Activated effector memory CD4-positive, alpha-beta T cell treated with anti-CD3 and anti-CD28 coated beads, Interleukin-2, amount 50 U/mL, for 16 hours (primary cell): Measurements from ENCODE around the gene FTO.

ENCODE experiments used
- DNase-seq: peaks from one replicate; pipeline ENCODE4 v3.0.0-alpha.2; 2020

The FTO gene

DNA sequence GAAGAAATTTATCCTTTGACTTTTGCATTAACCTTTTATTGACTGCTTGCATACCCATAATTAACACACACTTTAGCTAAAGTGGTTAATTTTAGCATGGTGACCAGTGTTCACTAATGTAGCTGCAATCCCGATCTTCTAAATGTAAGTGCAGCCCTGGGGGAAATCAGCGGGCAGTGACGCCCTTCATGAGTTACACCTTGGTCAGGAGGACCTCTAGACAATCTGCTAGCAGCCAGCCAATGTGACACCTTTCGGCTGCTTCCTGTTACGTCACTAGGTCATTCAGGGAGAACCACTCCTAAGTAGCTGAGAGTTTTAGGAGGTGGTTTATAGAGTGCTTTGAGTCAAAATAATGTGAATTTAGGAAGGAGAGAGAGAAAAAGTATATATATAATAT lies 402.1 kb downstream of the FTO start:
- DNase-seq, result no peak

DNA sequence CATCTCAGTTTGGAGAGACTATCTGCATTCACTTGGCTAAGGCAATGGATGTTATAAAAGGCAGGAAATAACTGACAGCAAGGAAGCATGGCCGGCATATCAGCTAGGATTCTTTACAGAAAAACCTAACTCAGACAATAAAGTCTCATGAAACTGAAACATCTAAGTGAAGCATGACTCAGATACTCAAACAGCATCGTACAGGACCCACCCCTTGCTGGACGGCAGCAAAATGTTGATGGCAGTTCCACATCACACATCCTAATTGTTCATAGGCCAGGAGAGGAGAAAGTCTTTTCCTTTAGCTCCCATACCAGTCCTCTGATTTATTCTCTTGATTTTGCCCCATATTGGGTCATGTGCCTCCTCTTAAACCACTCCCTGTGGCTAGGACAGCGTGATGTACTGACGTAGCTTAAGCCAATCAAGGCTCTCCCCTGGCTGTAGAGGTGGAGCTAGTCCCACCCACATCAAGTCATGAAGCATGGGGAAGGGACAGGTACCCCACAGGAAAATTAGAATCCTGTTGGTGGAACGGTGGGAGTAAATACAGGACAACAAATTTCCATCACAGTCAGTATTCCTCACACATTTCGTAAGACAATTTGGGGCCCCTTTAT lies 403.7 kb downstream of the FTO start:
- no peak for DNase-seq

DNA sequence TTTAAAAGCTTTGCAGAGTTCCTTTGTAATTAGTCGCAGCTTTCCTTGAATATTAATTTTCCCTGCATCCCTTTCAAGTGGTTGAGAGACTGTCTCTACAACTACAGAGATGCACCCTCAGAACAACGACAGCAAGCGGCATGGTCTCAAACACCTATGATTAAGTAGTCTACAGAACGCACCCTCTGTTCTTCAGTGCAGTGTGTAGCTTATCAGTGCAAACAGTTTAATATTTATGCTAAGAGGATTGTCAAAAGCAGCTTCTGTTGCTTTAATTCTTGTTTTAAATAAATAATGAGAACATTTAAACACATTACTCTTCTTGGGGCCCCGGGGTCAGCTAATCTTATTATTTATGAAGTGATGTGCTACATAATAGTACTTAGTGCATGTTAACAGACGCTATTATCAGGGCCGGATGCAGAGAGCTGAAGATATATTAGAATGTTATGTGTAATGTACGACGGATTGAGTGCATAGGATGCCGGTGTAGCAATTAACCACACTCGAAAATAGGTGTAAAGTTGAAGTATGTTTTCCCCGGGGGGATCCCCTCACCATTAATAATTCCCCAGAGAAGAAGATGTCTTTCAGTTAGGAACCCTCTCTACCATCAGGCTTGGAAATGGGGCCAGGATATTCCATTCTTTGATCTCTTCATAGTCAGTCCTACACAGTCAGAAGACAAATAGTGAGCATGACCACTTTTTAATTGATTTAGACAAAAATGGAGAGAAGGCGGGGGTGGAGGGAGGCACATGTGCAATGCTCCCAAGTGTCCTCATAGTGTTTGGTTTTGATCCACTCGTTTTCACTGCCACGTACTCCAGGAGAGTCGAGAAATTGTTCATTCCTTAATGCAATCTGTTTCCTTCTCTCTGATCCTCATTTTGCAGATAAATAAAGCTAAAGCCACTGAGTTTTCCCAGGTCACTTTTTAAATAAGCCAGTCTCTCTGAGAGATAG lies 406.3 kb downstream of the FTO start:
- no peak for DNase-seq

DNA sequence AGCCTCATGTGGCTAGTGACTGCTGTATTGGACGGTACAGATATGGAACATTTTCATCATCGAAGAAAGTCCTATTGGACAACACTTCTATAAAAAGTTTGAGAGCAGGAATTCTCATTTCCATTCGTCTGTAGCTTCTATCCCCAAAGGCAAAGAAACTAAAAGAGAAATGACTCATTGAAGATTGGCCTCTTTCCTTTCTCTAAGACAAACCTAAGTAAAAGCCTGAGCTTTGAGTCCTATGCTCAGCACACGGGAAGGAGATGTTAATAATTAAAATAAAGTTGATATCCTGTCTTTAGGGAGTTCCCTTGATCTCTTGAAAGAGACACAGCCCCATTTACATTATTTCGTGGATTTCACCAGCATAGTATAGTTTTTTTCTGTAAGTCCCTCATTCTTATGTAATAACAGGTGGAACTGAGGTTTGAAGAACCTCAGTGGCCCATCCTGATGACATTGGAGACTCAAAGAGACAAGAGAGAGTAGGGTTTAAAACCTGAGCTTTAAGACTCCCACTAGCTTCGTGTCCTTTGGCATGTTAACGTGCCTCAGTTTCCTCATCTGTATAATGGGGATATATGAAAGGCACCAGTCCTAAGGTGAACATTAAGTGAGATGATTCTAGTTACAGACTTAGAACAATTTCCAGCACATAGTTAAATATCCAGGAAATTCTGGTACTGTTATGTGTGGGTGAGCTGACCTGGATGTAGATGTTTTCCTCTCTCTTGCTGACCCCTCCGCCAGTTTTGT lies 408.7 kb downstream of the FTO start:
- DNase-seq, result no peak

DNA sequence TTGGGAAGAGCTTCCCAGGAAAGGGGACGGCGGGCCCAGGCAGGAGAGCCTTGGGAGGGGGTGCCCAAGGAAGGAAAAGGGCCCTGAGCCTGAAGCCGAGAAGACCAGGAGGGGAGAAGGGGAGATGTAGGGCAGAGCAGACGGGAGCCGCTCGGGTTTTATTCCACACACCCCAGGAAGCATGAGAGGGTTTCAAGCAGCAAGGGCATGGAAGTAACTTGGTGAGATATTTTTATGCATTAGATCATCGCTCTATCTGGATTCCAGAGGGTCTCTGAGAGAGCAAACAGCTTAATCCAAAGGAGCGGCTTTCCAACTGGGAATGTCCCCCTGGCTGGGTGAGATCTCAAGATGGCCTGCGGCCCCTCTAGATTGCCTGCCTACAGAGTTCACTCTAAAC lies 411.6 kb downstream of the FTO start:
- DNase-seq, result no peak

DNA sequence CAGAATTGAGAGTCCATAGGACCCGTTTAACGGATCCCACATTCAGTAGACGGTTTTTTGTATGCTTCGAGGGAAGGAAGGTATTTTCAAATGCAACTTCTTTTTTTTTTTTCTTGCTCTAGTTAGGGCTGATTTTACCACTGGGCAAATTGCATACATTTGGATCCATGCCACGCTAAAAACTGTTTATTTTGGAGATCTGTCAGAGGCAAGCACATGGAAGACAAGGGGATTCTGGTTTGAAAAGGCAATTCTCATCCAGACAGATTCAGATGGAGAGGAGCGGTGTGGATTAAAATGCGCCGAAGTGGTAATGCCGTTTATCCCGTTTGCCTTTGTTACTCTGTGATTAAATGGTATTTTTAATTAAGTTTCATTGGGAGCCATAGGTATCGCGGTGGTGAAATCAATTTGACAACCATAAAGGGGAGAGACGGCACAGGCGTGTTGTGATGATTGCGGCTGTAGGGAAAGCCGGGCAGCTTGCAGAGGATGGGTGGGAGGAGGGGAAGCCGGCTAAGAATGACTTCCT lies 412.2 kb downstream of the FTO start:
- no peak for DNase-seq

DNA sequence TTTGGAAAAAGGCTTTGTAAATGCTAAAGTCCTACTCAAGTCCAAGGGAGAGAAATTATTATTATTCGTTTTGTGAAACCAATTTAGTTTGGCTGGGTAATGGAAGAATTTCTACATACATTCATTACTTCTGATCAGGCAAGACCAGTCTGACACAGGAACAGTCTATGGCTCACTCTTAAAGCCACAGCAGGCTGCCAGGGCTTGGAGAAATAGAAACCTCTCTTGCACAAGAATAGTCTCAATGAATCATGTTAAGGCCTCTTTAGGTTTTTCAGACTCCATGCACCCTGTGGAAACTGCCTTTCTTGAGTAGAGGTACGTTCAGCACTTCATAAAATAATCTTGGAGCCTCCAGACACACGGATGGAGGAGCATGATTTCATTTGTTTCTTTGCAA lies 414.9 kb downstream of the FTO start:
- DNase-seq, result no peak

DNA sequence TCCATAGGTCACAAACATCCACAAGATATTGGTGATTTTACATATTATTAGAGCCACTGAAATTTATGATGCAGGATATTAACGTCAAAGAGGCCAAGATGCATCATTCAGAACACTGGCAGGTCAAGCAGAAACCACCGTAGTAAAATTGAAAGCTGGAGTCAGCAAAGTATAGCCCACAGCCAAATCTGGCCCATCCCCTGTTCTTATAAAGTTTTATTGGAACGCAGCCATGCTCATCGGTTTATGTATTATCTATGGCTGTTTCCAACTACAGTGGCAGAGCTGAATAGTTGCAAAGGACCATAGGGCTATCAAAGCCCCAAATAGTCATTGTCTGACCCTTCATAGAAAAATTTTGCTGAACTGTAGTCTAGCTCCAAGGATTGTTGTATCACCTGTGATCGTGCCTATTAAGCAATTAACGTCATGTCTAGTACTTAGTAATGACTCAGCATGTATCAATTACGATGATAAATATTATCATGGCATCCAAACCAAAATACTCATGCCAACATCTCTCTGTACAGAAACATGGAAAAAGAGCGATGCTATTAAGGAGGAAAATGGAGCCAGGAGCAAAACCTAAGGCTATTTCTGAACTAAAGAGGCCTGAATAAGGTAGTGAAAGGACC lies 417.0 kb downstream of the FTO start:
- DNase-seq, result no peak

DNA sequence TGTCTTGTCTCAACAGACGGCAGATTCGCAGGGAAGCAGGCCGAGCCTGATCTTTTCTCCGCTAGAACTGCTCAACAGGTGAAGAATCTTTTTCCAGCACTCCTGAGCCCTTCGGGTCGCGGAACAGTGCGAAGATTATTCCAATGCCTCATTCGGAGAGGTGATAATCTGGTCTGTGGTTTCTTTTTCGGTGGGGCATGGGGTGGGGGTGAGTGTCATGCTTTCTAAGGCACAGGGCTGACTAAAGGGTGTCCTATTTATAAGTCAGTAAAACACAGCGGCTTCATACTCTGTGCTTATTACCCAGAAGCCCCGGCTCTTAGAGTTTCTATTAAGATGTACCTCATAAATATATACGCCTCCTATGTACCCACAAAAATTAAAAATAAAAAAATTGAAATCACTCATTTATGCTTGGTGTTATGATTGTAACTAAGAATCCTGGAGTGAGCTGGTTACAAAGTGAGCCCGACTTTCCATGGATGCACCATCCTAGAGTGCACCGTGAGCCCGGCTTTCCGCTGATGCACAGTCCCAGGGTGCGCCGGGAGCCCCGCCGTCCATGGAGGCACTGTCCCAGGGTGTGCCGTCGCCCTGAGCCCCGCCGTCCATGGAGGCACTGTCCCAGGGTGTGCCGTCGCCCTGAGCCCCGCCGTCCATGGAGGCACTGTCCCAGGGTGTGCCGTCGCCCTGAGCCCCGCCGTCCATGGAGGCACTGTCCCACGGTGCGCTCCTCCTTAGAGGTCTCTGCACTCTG lies 417.8 kb downstream of the FTO start:
- DNase-seq, result no peak

DNA sequence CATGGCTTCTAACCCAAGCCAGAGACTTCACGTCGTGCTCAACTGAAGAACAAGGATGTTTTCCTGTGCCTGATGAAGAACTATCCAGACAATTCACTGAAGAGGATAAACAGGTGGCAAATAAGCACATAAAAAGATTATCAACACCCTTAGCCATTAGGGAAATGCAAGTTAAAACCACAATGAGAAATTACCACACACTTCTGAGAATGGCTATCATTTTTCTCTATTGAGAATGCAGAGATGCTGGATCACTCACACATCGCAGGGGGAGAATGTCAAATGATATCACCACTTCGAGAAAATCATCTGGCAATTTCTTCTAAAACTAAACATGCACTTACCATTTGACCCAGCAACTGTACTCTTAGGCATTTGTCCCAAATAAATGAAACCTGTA lies 419.8 kb downstream of the FTO start:
- no peak for DNase-seq

DNA sequence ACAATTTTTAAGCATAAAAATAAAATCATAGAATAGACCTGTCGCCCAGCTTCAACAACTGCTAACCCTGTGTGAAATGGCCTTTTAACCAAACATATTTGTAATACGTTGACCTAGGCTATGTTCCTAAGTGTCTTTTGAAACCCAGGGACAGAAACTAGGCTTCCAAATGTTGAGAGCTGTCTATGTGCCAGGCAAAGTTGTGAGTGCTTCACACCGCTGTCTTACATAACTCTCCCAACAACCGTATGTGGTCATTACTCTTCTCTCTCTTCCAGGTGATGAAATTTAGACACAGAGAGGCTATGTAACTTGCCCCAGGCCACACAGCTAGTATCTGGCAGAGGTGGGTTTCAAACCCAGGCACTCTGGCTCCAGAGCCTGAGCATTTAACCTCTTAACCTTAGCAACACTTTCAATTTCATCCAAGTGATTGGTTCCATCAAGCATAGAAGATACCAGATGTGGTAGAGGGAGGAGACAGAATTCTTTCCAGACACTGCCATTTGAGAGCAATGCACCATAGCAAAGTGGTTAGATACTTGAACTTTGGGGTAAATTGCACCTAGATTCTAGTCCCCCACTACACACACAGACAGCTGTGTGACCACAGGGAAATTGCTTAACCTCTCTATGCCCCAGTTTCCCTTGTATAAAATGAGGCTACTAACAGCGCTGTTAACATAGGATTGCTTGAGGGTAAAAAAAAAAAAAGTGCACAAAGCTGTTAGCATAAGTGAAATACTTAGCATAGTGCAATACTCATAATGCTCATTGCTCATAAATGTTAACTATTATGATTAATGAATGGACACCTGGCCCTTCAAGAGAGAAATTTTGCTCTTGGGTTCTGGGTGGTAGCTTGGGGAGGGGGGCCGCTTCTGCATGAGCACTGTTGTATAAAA lies 422.0 kb downstream of the FTO start:
- no peak for DNase-seq

DNA sequence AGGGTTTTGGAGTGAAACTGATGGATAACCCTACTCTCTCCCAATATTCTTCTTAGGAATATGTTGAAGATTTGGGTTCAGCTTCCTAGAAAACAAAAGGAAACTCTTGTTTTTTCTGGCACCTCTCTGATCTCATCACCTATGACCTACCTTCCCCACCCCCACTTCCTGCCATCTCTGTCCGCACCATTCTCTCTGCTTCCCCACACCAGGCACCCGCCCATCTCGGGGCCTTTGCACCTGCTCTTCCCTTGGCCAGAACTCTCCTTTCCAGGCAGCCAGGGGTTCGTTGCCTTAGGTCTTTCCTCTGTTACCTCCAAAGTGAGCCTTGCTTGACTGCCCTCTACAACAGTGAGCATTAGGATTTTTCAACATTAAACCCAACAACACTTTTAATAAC lies 423.0 kb downstream of the FTO start:
- no peak for DNase-seq

DNA sequence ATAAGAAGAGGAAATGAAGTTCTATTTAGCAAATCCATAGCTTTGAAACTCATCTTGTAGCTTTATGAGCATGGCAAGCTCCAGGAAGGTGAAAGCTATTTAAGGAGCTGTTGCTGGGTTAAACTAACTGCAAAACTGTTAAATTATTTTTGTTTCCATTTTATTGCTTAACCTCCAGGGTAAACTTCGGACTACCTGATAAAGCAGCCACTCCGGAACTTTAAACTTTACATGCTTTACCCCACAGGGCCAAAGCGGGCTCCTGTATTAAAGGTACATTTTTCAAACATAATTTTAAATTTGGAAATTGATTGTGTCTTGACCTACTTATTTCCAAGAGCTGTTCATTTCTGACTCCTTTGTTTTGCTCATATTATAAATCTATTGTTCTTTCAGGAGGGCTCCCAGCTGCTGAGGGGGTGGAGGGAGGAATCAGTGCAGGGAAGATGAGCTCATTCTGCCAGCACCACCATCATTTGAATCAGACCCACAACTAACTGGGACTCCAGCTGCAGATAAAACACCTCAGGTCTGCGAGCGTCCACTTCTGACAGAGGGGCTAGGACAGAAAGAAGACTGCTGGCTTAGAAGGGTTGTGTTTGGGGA lies 424.8 kb downstream of the FTO start:
- DNase-seq, result no peak

DNA sequence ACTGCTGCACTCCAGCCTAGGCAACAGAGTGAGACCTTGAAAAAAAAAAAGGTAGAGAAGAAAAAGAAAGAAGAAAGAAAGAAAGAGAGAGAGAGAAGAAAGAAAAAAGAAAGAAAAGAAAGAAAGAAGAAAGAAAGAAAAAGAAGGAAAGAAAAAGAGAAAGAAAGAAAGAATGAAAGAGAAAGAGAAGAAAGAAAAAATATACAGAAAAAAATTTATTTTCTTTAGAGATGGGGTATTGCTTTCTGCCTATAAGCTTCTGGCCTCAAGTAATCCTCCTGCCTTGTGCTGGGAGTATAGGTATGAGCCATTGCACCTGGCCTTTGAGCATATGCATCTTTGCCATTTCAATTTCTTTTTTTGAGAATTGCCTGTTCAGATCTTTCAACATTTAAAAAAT lies 425.9 kb downstream of the FTO start:
- no peak for DNase-seq

DNA sequence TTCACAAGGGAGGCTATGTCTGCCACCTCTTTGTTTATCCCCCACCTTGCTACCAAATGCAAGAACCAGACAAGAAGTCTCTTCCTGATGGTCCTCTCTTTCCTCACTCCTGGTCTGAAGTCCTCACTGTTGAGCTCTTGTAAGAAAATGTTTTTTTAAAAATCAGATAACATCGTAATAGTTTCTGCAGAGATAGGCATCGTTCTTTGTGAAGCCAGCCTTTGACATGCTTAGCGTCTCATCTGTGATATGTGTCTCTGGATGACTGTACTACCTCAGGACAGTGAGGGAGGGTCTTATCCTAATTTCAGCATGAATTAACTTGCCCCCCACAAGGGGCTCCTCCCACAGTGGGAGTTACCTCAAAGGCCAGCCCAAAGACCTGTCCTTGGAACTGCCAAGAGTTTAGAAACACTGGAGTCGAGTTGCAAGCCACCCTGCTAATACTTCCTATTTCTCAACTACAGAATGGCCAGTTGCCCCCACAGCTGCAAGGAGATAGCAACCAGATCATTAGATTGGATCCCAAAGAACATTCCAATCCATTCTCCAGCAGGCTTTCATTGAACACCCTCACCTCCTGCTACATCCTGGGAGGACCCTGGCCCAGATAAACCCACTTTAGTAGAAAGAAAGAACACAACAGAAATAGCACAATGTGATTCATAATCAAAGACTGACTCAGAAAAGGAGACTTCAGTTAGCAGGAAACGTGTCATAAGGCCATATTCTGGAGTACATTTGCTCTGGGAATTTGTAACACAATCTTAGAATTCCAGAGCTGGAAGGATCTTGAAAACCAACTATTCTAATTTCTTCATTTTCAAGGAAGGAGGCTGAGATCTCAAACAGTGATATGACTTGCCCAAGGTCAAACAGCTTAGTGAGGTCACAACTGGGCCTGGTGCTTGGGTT lies 431.7 kb downstream of the FTO start:
- DNase-seq, result no peak

DNA sequence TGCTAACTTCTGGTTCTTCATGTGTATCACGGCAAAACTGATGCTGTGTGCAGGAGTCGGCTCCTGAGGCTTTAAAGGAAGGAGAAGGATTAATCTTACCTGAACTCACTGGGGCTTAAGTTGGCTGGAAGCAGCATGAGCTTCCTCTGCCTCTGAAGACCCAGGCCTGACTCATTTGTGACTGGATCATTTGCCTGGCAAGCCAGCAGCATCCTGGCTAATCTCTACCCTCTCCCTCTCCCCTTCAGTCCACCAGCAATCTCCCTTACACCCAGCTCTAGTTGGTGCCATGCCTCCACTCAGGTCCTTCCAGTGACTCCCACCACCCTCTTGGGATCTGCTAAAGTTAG lies 432.3 kb downstream of the FTO start:
- DNase-seq, result no peak

DNA sequence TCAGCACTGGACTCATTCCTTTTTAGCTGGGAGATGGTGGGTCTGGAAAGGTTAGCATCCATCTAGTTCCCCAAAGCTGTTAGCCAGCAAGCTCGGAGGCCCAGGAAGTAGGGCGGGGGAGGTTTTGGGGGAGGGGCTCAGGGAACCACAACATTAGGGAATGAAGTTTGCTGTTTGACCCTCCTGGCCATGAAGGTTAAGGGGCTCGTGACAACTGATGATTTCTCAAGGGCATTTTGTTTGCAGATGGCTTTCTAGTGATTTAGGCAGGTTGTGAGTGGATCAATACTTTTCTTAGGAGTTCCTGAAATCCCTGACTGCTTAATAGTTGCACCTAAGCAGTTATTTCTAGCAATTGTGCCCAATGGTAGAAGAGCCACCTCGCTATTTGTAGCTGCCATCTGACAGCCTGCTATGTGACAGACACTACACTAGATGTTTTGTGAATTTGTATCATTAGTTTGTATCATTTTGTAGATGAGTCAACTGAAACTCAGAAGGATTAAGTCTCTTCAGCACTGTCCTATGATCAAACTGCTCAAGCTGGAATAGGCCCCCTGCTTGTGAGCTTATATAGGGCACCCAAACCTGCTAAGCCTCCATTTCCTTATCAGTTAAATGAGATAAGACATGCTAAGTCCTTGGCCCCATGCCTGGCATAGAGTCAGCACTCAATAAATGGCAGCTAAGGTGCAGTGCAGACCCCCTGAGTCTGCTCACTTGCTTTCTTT lies 436.3 kb downstream of the FTO start:
- no peak for DNase-seq

DNA sequence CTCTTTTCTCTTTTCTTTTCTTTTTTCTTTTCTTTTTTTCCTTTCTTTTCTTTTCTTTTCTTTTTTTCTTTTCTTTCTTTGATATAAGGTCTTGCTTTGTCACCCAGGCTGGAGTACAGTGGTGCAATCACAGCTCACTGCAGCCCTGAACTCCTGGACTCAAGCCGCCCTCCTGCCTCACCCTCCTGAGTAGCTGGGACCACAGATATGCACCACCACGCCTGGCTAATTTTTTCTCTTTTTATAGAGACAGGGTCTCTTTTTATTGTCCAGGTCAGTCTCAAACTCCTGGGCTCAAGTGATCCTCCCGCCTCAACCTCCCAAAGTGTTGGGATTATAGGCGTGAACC lies 436.8 kb downstream of the FTO start:
- DNase-seq, result no peak

DNA sequence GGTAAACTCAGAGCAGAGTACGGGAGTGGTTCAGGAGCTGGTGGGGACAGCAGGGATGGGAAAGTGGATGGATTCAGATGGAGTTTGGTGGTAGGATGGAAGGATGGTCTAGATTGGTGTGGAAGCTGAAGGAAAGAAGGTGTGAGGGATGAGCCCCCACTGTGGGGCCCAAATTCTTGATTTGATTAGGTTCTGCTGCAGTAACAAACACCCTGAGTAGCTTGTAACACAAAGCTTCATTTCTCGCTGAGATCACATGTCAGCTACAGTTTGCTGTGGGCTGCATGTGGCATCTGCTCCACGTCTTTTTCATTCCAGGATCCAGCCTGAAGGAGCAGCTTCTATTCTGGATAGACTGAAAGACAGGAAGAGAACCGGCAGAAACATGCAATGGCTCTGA lies 438.8 kb downstream of the FTO start:
- no peak for DNase-seq
